Spleen (tissue), 11 donors: ENCODE results near the gene FIG4. TPM values are rescaled to one million over a fixed set of nuclear protein-coding genes. Genes with fewer than 3 reads are reported as not detected.
A peak's percentile ranks its signal among the peaks of the same experiment; 100 is the strongest.

ENCODE experiments used
- DNase-seq: peaks from one replicate; pipeline ENCODE4 v3.0.0-alpha.2; 2020
- H3K27ac ChIP-seq, 8 donors: fragments of 200-600 bp; sonication (generic) in 7 of 8; 1 replicate in 4 of 8; 2 replicates in 4 of 8; pipeline versions ENCODE4 v1.5.0 to v1.8.0; 2016 to 2021; ENCODE audit warnings: inconsistent platforms in 4 of 8, mild to moderate bottlenecking in 4 of 8, moderate library complexity in 1 of 8
- H3K27me3 ChIP-seq, 7 donors: fragments of 200-600 bp; sonication (generic) in 6 of 7; replicated peaks in 1 of 7; 1 replicate in 4 of 7; 2 replicates in 3 of 7; pipeline versions ENCODE4 v1.5.0 to v1.8.0; 2016 to 2021; ENCODE audit warnings: inconsistent platforms in 3 of 7, mild to moderate bottlenecking in 1 of 7
- H3K36me3 ChIP-seq, 6 donors: fragments of 200-600 bp; sonication (generic) in 5 of 6; 1 replicate in 4 of 6; 2 replicates in 2 of 6; pipeline versions ENCODE4 v1.5.0 to v1.8.0; 2016 to 2021; ENCODE audit warnings: inconsistent platforms in 2 of 6
- H3K4me1 ChIP-seq, 6 donors: fragments of 200-600 bp; sonication (generic) in 5 of 6; 1 replicate in 3 of 6; 2 replicates in 3 of 6; pipeline versions ENCODE4 v1.5.0 to v1.8.0; 2016 to 2021; ENCODE audit warnings: inconsistent platforms in 3 of 6
- H3K4me3 ChIP-seq, 8 donors: fragments of 200-600 bp; sonication (generic) in 7 of 8; 1 replicate in 4 of 8; 2 replicates in 4 of 8; pipeline versions ENCODE4 v1.5.0 to v1.8.0; 2016 to 2021; ENCODE audit warnings: inconsistent platforms in 4 of 8, mild to moderate bottlenecking in 4 of 8, moderate library complexity in 2 of 8
- H3K9me3 ChIP-seq, 8 donors: fragments of 200-600 bp; sonication (generic) in 7 of 8; 1 replicate in 4 of 8; 2 replicates in 4 of 8; pipeline versions ENCODE4 v1.5.0 to v1.8.0; 2016 to 2021; ENCODE audit warnings: inconsistent platforms in 4 of 8
- CTCF ChIP-seq, 11 experiments: fragments of 200-600 bp in 7 of 11; fragments of 450-650 bp in 4 of 11; sonication (generic) in 4 of 11; IDR thresholded peaks in 8 of 11; conservative IDR thresholded peaks in 3 of 11; 1 replicate in 7 of 11; 2 replicates in 4 of 11; pipeline versions ENCODE4 v1.4.0 to v1.8.0; 2016 to 2021; ENCODE audit warnings: antibody characterized with exemption in 11 of 11, inconsistent platforms in 4 of 11, mild to moderate bottlenecking in 1 of 11
- POLR2A ChIP-seq, 3 donors: fragments of 450-650 bp; IDR thresholded peaks; one replicate each; pipeline ENCODE4 v1.5.1; 2017; ENCODE audit warnings: antibody characterized with exemption in 3 of 3, mild to moderate bottlenecking in 1 of 3
- POLR2AphosphoS5 ChIP-seq, 3 donors: sonication (generic); formaldehyde crosslinking; IDR thresholded peaks; one replicate each; pipeline ENCODE4 v1.5.1; 2017; ENCODE audit warnings: antibody characterized with exemption in 3 of 3
- WGBS, 5 donors: extraction: QIAGEN DNeasy Blood & Tissue Kit in 3 of 5; methylation state at CpG; one replicate each; pipeline versions ENCODE4 v1.1.5 to v1.1.7; 2013 to 2018; 5-methylcytosine and 5-hydroxymethylcytosine counted together
- intact Hi-C: fragments of 100-400 bp; cut with DNase I; formaldehyde crosslinking; loops from one replicate; pipeline ENCODE4 v1.15.0; 2023; ENCODE audit warnings: low total_unique reads
- polyA plus RNA-seq, 3 donors: library from polyadenylated mRNA; stranded (reverse); fragments of 200-250 nt; gene quantifications; one replicate each; pipeline ENCODE4 v1.2.1, GENCODE V29; 2013
- total RNA-seq, 7 donors: library from RNA; depleted of rRNA in 3 of 7; stranded (reverse); fragments of >200 nt in 3 of 7; fragmentation: NEBNext Ultra II Directional in 4 of 7; extraction: Animal tissue kit (Norgen Biotek cat#: 25700) in 4 of 7; gene quantifications; one replicate each; pipeline versions ENCODE4 v1.1.0 to v1.2.1, GENCODE V29; 2016 to 2021
- donor health status: healthy with polysubstance abuse.
- donor health status: DM: no; HTN: no; CAD: no; lungs with moderate emphysema.
- donor health status: DM: no; HTN: no; CAD: no.
- donor health status: Bipolar disorder and iron deficiency.
- donor health status: healthy.
- donor health status: DM: no; HTN: no; CAD: no.
- donor health status: DM: yes; HTN: yes; CAD: no.

FIG4 gene
- total and polyA plus RNA-seq, 10 donors, result 10.2 to 35.1 (median 26.2) TPM

GRCh38 chr6:109872968-109873545 is 182.0 kb downstream of the FIG4 start:
- no peak for DNase-seq
- no peak for TF ChIP-seq POLR2AphosphoS5 (IDR thresholded peaks at IDR 0.05)
- TF ChIP-seq CTCF (IDR thresholded peaks at IDR 0.05 in 8 of 11, conservative IDR thresholded peaks at IDR 0.05 in 3 of 11), result no peak
- TF ChIP-seq POLR2A (IDR thresholded peaks at IDR 0.05), result no peak

GRCh38 chr6:109874086-109874485 is 183.0 kb downstream of the FIG4 start:
- intact Hi-C loops, result no loop called here
- 77 to 89% (median 80%) methylated on average over 4 of the region's 4 CpGs for WGBS, 5 donors
- no peak for DNase-seq
- no peak overlapping the region for H3K27ac ChIP-seq
- no peaks in the 10 kb centered on the region for H3K27me3 ChIP-seq
- no peaks in the 10 kb centered on the region for H3K36me3 ChIP-seq
- peaks cover 0 to 37% (median 9%) of the 10 kb centered on the region in 6 donors for H3K4me1 ChIP-seq
- TF ChIP-seq CTCF (IDR thresholded peaks at IDR 0.05 in 8 of 11, conservative IDR thresholded peaks at IDR 0.05 in 3 of 11) (no peak), POLR2A (IDR thresholded peaks at IDR 0.05) (no peak), POLR2AphosphoS5 (IDR thresholded peaks at IDR 0.05) (no peak)
- no peak overlapping the region for H3K4me3 ChIP-seq
- no peaks in the 10 kb centered on the region for H3K9me3 ChIP-seq

More at GRCh38 chr6:109872968-109873545, 182.0 kb downstream of the FIG4 start:
- Histone ChIP-seq H3K9me3 (no peaks in the 10 kb centered on the region), H3K4me3 (no peak overlapping the region), H3K27me3 (no peaks in the 10 kb centered on the region), H3K4me1 (peaks cover 0 to 32% (median 9%) of the 10 kb centered on the region in 6 donors), H3K27ac (peak overlapping the region in 4 of 8 donors; percentile 2 to 71 (median 39)), H3K36me3 (no peaks in the 10 kb centered on the region)
- intact Hi-C loops, result no loop called here
- 50 to 56% (median 53%) methylated on average over 4 of the region's 4 CpGs for WGBS, 5 donors

- no peaks in the 10 kb centered on the region for H3K27me3 ChIP-seq
- no peak for TF ChIP-seq POLR2A (IDR thresholded peaks at IDR 0.05)
- TF ChIP-seq CTCF (IDR thresholded peaks at IDR 0.05 in 8 of 11, conservative IDR thresholded peaks at IDR 0.05 in 3 of 11), result no peak
- TF ChIP-seq POLR2AphosphoS5 (IDR thresholded peaks at IDR 0.05), result no peak
- H3K9me3 ChIP-seq, result no peaks in the 10 kb centered on the region
- H3K36me3 ChIP-seq, result no peaks in the 10 kb centered on the region
- H3K4me3 ChIP-seq, result no peak overlapping the region
- no peak for DNase-seq
- H3K4me1 ChIP-seq, result peaks cover 0 to 37% (median 9%) of the 10 kb centered on the region in 6 donors
- no peak overlapping the region for H3K27ac ChIP-seq
- intact Hi-C loops, result no loop called here
- 91 to 95% (median 93%) methylated on average over 4 of the region's 4 CpGs for WGBS, 5 donors
Observed at GRCh38 chr6:109874621-109875020, 183.5 kb downstream of the FIG4 start.

Other genes starting within 250 kb of the FIG4 start
- 100 to 1,000 TPM in 3 of 7 donors, 10 to 100 TPM in 4; 68.4 to 169 (median 78.7) TPM for gene MICAL1, start 235.5 kb upstream of the FIG4 start, total RNA-seq
- gene MICAL1, start 235.5 kb upstream of the FIG4 start, polyA plus RNA-seq, result 100 to 1,000 TPM in 1 of 3 donors, 10 to 100 TPM in 2; 51.5 to 107 (median 87.7) TPM
- 10 to 100 TPM; 11.1 to 15.0 (median 13.0) TPM for gene ZBTB24, start 208.1 kb upstream of the FIG4 start, total RNA-seq
- gene ZBTB24, start 208.1 kb upstream of the FIG4 start, polyA plus RNA-seq, result 1 to 10 TPM; 4.5 to 8.7 (median 5.6) TPM
- 10 to 100 TPM in 6 of 7 donors, 1 to 10 TPM in 1; 9.0 to 24.9 (median 13.9) TPM for gene AK9, start 94 bp upstream of the FIG4 start, total RNA-seq
- gene AK9, start 94 bp upstream of the FIG4 start, polyA plus RNA-seq, result 1 to 10 TPM; 3.8 to 4.1 (median 3.9) TPM